PC-3 (cell line): ENCODE results near the gene MAST4. TPM values are rescaled to one million over a fixed set of nuclear protein-coding genes. Genes with fewer than 3 reads are reported as not detected.

ENCODE experiments used
- ATAC-seq: fragments of 200-7000 bp; cut with Tn5 transposase; 2 replicates; pipeline ENCODE4 v1.9.1; 2020; ENCODE audit warnings: mild to moderate bottlenecking, moderate library complexity
- BruUV-seq: library from RNA; stranded (reverse); fragments of 400-500 nt; replicated peaks from 2 replicates; lab custom pipeline; 2021; lab: Mats Ljungman, UMichigan
- CTCF ChIA-PET: fragments of 300-600 bp; sonication (Branson Sonifier 250); formaldehyde crosslinking; loops from one replicate; lab custom pipeline; 2022; ENCODE audit warnings: antibody characterized with exemption; lab: Charles Lee
- POLR2A ChIA-PET: fragments of 300-600 bp; sonication (Branson Sonifier 250); formaldehyde crosslinking; loops from one replicate; lab custom pipeline; 2022; ENCODE audit warnings: antibody characterized with exemption; ENCODE audit not compliant: unreplicated experiment; lab: Charles Lee
- DNase-seq: peaks from one replicate; pipeline ENCODE4 v3.0.0-alpha.2; 2015
- H2AFZ ChIP-seq: fragments of 300-600 bp; sonication (generic); 2 replicates; pipeline ENCODE4 v1.6.0; 2016; ENCODE audit warnings: antibody characterized with exemption, low read length
- H3F3A ChIP-seq: fragments of 300-600 bp; sonication (generic); one replicate; pipeline ENCODE4 v1.6.0; 2017; ENCODE audit warnings: antibody characterized with exemption, low read length, control low read depth, mild to moderate bottlenecking; ENCODE audit not compliant: unreplicated experiment
- H3K27ac ChIP-seq: fragments of 300-600 bp; sonication (generic); 2 replicates; pipeline ENCODE4 v1.5.1; 2016; ENCODE audit warnings: mild to moderate bottlenecking, low read length
- H3K27me3 ChIP-seq: fragments of 300-600 bp; sonication (generic); 2 replicates; pipeline ENCODE4 v1.6.1; 2016; ENCODE audit warnings: low read length, mixed read lengths
- H3K36me3 ChIP-seq: fragments of 300-600 bp; sonication (generic); 2 replicates; pipeline ENCODE4 v1.6.1; 2016; ENCODE audit warnings: low read depth, mixed run types, low read length, mixed read lengths
- H3K4me1 ChIP-seq: fragments of 300-600 bp; sonication (generic); 2 replicates; pipeline ENCODE4 v1.5.1; 2016; ENCODE audit warnings: low read length; ENCODE audit not compliant: insufficient read depth
- H3K4me2 ChIP-seq: fragments of 300-600 bp; sonication (generic); 2 replicates; pipeline ENCODE4 v1.6.0; 2016; ENCODE audit warnings: low read length
- H3K4me3 ChIP-seq: fragments of 300-600 bp; sonication (generic); 2 replicates; pipeline ENCODE4 v1.5.1; 2016; ENCODE audit warnings: mild to moderate bottlenecking, low read length, mixed read lengths
- H3K79me2 ChIP-seq: fragments of 300-600 bp; sonication (generic); 2 replicates; pipeline ENCODE4 v1.6.1; 2017; ENCODE audit warnings: low read length, mixed read lengths
- H3K9ac ChIP-seq: fragments of 300-600 bp; sonication (generic); 2 replicates; pipeline ENCODE4 v1.6.0; 2016; ENCODE audit warnings: mild to moderate bottlenecking, low read length
- H3K9me2 ChIP-seq: fragments of 300-600 bp; sonication (generic); replicated peaks from 2 replicates; pipeline ENCODE4 v1.6.1; 2016; ENCODE audit warnings: mixed run types, low read length, mixed read lengths
- H3K9me3 ChIP-seq: fragments of 300-600 bp; sonication (generic); 2 replicates; pipeline ENCODE4 v1.6.1; 2016; ENCODE audit warnings: low read length, mixed read lengths
- H4K20me1 ChIP-seq: fragments of 300-600 bp; sonication (generic); 2 replicates; pipeline ENCODE4 v1.6.1; 2016; ENCODE audit warnings: low read length, mixed read lengths
- CTCF ChIP-seq: fragments of 300-600 bp; sonication (generic); conservative IDR thresholded peaks from 2 replicates; pipeline ENCODE4 v1.5.1; 2017; ENCODE audit warnings: antibody characterized with exemption, low read depth, mild to moderate bottlenecking, low read length
- EZH2 ChIP-seq: fragments of 300-600 bp; sonication (generic); IDR thresholded peaks from one replicate; pipeline ENCODE4 v1.6.1; 2017; ENCODE audit warnings: antibody characterized with exemption, mild to moderate bottlenecking, low read length; ENCODE audit not compliant: unreplicated experiment
- EZH2phosphoT487 ChIP-seq: fragments of 300-600 bp; sonication (generic); IDR thresholded peaks from 2 replicates; pipeline ENCODE4 v1.6.1; 2018; ENCODE audit warnings: mild to moderate bottlenecking, antibody characterized with exemption, low read length, borderline replicate concordance
- intact Hi-C: fragments of 100-400 bp; cut with micrococcal nuclease; formaldehyde crosslinking; loops from 2 replicates; pipeline ENCODE4 v1.9.0; 2023
- total RNA-seq: library from RNA; depleted of rRNA; stranded (reverse); fragments of >200 nt; gene quantifications from 2 replicates; pipeline ENCODE4 v1.2.3, GENCODE V29; 2014

Gene MAST4
- total RNA-seq, 1 experiment from 2014 or later: 7.9 TPM

GRCh38 chr5:66933066-66933465 lies 336.9 kb downstream of the MAST4 start:
- Histone ChIP-seq H3K4me3 (no peak overlapping the region), H3K36me3 (no peaks in the 10 kb centered on the region), H3F3A (no peaks in the 10 kb centered on the region), H4K20me1 (no peaks in the 10 kb centered on the region), H2AFZ (no peak overlapping the region), H3K27me3 (no peaks in the 10 kb centered on the region), H3K4me1 (peaks cover 8% of the 10 kb centered on the region), H3K4me2 (0 out of 2 replicates have a peak overlapping the region, but pooled peaks have one; percentile 17), H3K27ac (peak overlapping the region; percentile 53), H3K9me2 (no peaks in the 10 kb centered on the region), H3K79me2 (no peaks in the 10 kb centered on the region), H3K9me3 (no peaks in the 10 kb centered on the region), H3K9ac (no peak overlapping the region)
- no TSS peak for BruUV-seq
- no peak for TF ChIP-seq EZH2phosphoT487
- no peak for TF ChIP-seq EZH2
- no peak for TF ChIP-seq CTCF
- POLR2A ChIA-PET: no interaction called here
- intact Hi-C loops: no loop called here
- ATAC-seq (peak; percentile 76), DNase-seq (peak; percentile 65)
- CTCF ChIA-PET: no interaction called here

- no peak for TF ChIP-seq CTCF
- no peak for TF ChIP-seq EZH2phosphoT487
- no peak for TF ChIP-seq EZH2
- Histone ChIP-seq H3K36me3 (no peaks in the 10 kb centered on the region), H3K9me2 (no peaks in the 10 kb centered on the region), H3K4me2 (no peak overlapping the region), H3K4me1 (no peaks in the 10 kb centered on the region), H3K9me3 (no peaks in the 10 kb centered on the region), H3K4me3 (no peak overlapping the region), H4K20me1 (no peaks in the 10 kb centered on the region), H3K27me3 (no peaks in the 10 kb centered on the region), H2AFZ (no peak overlapping the region), H3K9ac (no peak overlapping the region), H3K27ac (no peak overlapping the region), H3K79me2 (no peaks in the 10 kb centered on the region), H3F3A (no peaks in the 10 kb centered on the region)
- DNase-seq (no peak), ATAC-seq (no peak)
- CTCF ChIA-PET: no interaction called here
- intact Hi-C loops: no loop called here
- no TSS peak for BruUV-seq
- POLR2A ChIA-PET: no interaction called here
These were observed 342.9 kb downstream of the MAST4 start for GRCh38 chr5:66939094-66939493.

- Histone ChIP-seq H3K4me3 (no peak overlapping the region), H3F3A (no peaks in the 10 kb centered on the region), H3K9me3 (no peaks in the 10 kb centered on the region), H3K9ac (no peak overlapping the region), H3K36me3 (no peaks in the 10 kb centered on the region), H3K27ac (no peak overlapping the region), H2AFZ (no peak overlapping the region), H3K27me3 (no peaks in the 10 kb centered on the region), H4K20me1 (no peaks in the 10 kb centered on the region), H3K9me2 (no peaks in the 10 kb centered on the region), H3K4me1 (no peaks in the 10 kb centered on the region), H3K79me2 (no peaks in the 10 kb centered on the region), H3K4me2 (no peak overlapping the region)
- CTCF ChIA-PET: no interaction called here
- ATAC-seq (no peak), DNase-seq (no peak)
- intact Hi-C loops: no loop called here
- TF ChIP-seq CTCF: no peak
- no peak for TF ChIP-seq EZH2phosphoT487
- no peak for TF ChIP-seq EZH2
- POLR2A ChIA-PET: no interaction called here
- no TSS peak for BruUV-seq
These were observed 349.5 kb downstream of the MAST4 start for GRCh38 chr5:66945389-66946349.
